ENCODE results near the gene TMEM240. TPM values are rescaled to one million over a fixed set of nuclear protein-coding genes. Genes with fewer than 3 reads are reported as not detected.
"Not testable (repeated sequence)": the region's sequence is repeated elsewhere in the genome, so short reads cannot be mapped to it uniquely, and the experiment has no call there.

TMEM240 gene
- total RNA-seq, 1 donor from 2014 or later, result 7.0 TPM

- H3K27me3 Mint-ChIP-seq (ENCODE audit: low read depth, unreplicated experiment); H3K36me3 ChIP-seq (ENCODE audit: insufficient read depth, low read length); H3K36me3 Mint-ChIP-seq (ENCODE audit: low read depth, unreplicated experiment); H3K4me1 Mint-ChIP-seq (ENCODE audit: low read depth, unreplicated experiment); H3K27ac ChIP-seq (ENCODE audit: low read depth, low read length); FAIRE-seq; H3K27me3 ChIP-seq (ENCODE audit: insufficient read depth, low read length); H3K9ac ChIP-seq (ENCODE audit: low read length); H3K4me2 ChIP-seq (ENCODE audit: low read length); H3K4me3 ChIP-seq (ENCODE audit: insufficient read depth, low read depth, low read length); H3K79me2 ChIP-seq (ENCODE audit: insufficient read depth, low read length); H4K20me1 ChIP-seq (ENCODE audit: insufficient read depth, low read length); H3K9me3 ChIP-seq (ENCODE audit: insufficient read depth, low read depth, low read length); H3K4me1 ChIP-seq (ENCODE audit: insufficient read depth, low read length); H3K9me3 Mint-ChIP-seq (ENCODE audit: unreplicated experiment): not testable (repeated sequence)
- H2AFZ ChIP-seq (ENCODE audit: low read depth, low read length), result peak overlapping the region; percentile 1
- peak; percentile 6 for DNase-seq (ENCODE audit: low read depth)
- TF ChIP-seq, protein P1, sequence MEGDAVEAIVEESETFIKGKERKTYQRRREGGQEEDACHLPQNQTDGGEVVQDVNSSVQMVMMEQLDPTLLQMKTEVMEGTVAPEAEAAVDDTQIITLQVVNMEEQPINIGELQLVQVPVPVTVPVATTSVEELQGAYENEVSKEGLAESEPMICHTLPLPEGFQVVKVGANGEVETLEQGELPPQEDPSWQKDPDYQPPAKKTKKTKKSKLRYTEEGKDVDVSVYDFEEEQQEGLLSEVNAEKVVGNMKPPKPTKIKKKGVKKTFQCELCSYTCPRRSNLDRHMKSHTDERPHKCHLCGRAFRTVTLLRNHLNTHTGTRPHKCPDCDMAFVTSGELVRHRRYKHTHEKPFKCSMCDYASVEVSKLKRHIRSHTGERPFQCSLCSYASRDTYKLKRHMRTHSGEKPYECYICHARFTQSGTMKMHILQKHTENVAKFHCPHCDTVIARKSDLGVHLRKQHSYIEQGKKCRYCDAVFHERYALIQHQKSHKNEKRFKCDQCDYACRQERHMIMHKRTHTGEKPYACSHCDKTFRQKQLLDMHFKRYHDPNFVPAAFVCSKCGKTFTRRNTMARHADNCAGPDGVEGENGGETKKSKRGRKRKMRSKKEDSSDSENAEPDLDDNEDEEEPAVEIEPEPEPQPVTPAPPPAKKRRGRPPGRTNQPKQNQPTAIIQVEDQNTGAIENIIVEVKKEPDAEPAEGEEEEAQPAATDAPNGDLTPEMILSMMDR (IDR thresholded peaks at IDR 0.05; ENCODE audit: insufficient read depth, low read depth, low read length), result peak; percentile 24
- H3K27ac Mint-ChIP-seq (ENCODE audit: unreplicated experiment), result peak overlapping the region; percentile 50
- H3K4me3 Mint-ChIP-seq (ENCODE audit: unreplicated experiment), result peak overlapping the region; percentile 54
Measured at GRCh38 chr1:1504777-1505365, 35.6 kb downstream of the TMEM240 start.

DNA sequence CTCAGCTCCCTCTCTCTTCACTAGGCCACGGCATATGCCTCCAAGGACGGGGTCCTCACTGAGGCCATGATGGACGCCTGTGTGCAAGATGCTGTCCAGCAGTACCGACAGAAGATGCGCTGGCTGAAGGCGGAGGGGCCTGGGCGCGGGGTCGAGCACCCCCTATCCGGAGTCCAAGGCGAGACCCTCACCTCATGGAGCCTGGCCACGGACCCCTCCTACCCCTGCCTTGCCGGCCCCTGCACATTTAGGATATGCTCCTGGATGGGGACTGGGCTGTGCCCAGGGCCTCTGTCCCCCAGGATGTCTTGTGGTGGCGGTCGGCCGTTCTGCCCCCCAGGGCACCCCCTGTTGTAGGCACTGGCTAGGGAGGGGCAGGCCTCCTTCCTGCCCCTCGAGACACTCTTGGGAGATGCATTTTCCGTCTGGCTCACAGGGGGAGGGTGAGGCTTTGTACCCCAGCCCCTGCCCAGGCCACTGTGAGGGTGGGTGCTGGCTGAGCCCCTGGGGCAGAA lies 44.9 kb downstream of the TMEM240 start:
- not testable (repeated sequence) for H3K4me2 ChIP-seq (ENCODE audit: low read length); H3K27ac Mint-ChIP-seq (ENCODE audit: unreplicated experiment); H3K9ac ChIP-seq (ENCODE audit: low read length); H4K20me1 ChIP-seq (ENCODE audit: insufficient read depth, low read length); H3K27me3 ChIP-seq (ENCODE audit: insufficient read depth, low read length); H3K27me3 Mint-ChIP-seq (ENCODE audit: low read depth, unreplicated experiment); H3K9me3 ChIP-seq (ENCODE audit: insufficient read depth, low read depth, low read length); H3K4me3 Mint-ChIP-seq (ENCODE audit: unreplicated experiment); FAIRE-seq; H2AFZ ChIP-seq (ENCODE audit: low read depth, low read length); DNase-seq (ENCODE audit: low read depth); H3K4me3 ChIP-seq (ENCODE audit: insufficient read depth, low read depth, low read length); H3K9me3 Mint-ChIP-seq (ENCODE audit: unreplicated experiment); H3K4me1 Mint-ChIP-seq (ENCODE audit: low read depth, unreplicated experiment); H3K27ac ChIP-seq (ENCODE audit: low read depth, low read length); H3K4me1 ChIP-seq (ENCODE audit: insufficient read depth, low read length)
- Histone ChIP-seq H3K36me3 (ENCODE audit: insufficient read depth, low read length) (peaks cover 14% of the 10 kb centered on the region), H3K79me2 (ENCODE audit: insufficient read depth, low read length) (peaks cover 11% of the 10 kb centered on the region)
- H3K36me3 Mint-ChIP-seq (ENCODE audit: low read depth, unreplicated experiment), result peaks cover 21% of the 10 kb centered on the region

- H3K9ac ChIP-seq (ENCODE audit: low read length); H3K27ac ChIP-seq (ENCODE audit: low read depth, low read length); H3K27me3 Mint-ChIP-seq (ENCODE audit: low read depth, unreplicated experiment); H4K20me1 ChIP-seq (ENCODE audit: insufficient read depth, low read length); H3K9me3 ChIP-seq (ENCODE audit: insufficient read depth, low read depth, low read length); H3K27me3 ChIP-seq (ENCODE audit: insufficient read depth, low read length); H3K4me2 ChIP-seq (ENCODE audit: low read length); H2AFZ ChIP-seq (ENCODE audit: low read depth, low read length); H3K4me3 Mint-ChIP-seq (ENCODE audit: unreplicated experiment); H3K4me1 ChIP-seq (ENCODE audit: insufficient read depth, low read length); FAIRE-seq; H3K4me3 ChIP-seq (ENCODE audit: insufficient read depth, low read depth, low read length); DNase-seq (ENCODE audit: low read depth); H3K9me3 Mint-ChIP-seq (ENCODE audit: unreplicated experiment); H3K27ac Mint-ChIP-seq (ENCODE audit: unreplicated experiment); H3K4me1 Mint-ChIP-seq (ENCODE audit: low read depth, unreplicated experiment): not testable (repeated sequence)
- H3K36me3 Mint-ChIP-seq (ENCODE audit: low read depth, unreplicated experiment), result peaks cover 23% of the 10 kb centered on the region
- peaks cover 14% of the 10 kb centered on the region for H3K79me2 ChIP-seq (ENCODE audit: insufficient read depth, low read length)
- H3K36me3 ChIP-seq (ENCODE audit: insufficient read depth, low read length), result peaks cover 17% of the 10 kb centered on the region
Measured at GRCh38 chr1:1494311-1494710, 46.1 kb downstream of the TMEM240 start.

Data from astrocyte (in vitro differentiated cells and primary cell).